HepG2 (cell line): ENCODE data around the gene FAM118A. TPM values are rescaled to one million over a fixed set of nuclear protein-coding genes. Genes with fewer than 3 reads are reported as not detected.

ENCODE experiments used
- ATAC-seq: fragments of 200-7000 bp; cut with Tn5 transposase; 3 replicates; pipeline ENCODE4 v1.9.1; 2020; ENCODE audit warnings: mild to moderate bottlenecking, moderate library complexity
- BruUV-seq: library from RNA; stranded (reverse); fragments of 400-500 nt; replicated peaks from 2 replicates; lab custom pipeline; 2021; lab: Mats Ljungman, UMichigan
- CTCF ChIA-PET: fragments of 300-600 bp; formaldehyde crosslinking; extraction: SDS; loops from one replicate; lab custom pipeline; 2021; ENCODE audit warnings: low total read pairs, inconsistent platforms, low intra/inter-chr PET ratio; lab: Yijun Ruan, JAX
- POLR2A ChIA-PET: fragments of 350-600 bp; sonication (Branson Sonifier 250); formaldehyde crosslinking; loops from one replicate; lab custom pipeline; 2020; ENCODE audit warnings: antibody characterized with exemption, inconsistent platforms; lab: Yijun Ruan, JAX
- DNase-seq: peaks from one replicate; pipeline ENCODE4 v3.0.0-alpha.2; 2015; ENCODE audit warnings: low spot score
- FAIRE-seq: peaks from 3 replicates; lab custom pipeline; 2011; peaks lifted over from hg19 to GRCh38; lab: Jason Lieb, UNC
- H2AFZ ChIP-seq: one replicate; pipeline ENCODE4 v1.6.1; 2011; ENCODE audit warnings: low read length, inconsistent platforms
- H3K27ac ChIP-seq: fragments of 300-600 bp; 3 replicates; pipeline ENCODE4 v1.8.0; 2011; ENCODE audit warnings: mixed run types, mild to moderate bottlenecking, mixed read lengths, low read length, inconsistent platforms; ENCODE audit not compliant: insufficient read depth; ENCODE audit errors: extremely low read length
- H3K27me3 ChIP-seq, 2 experiments: fragments of 200-600 bp in 1 of 2; 2 replicates in 1 of 2; 3 replicates in 1 of 2; pipeline versions ENCODE4 v1.6.0 to v1.8.0; 2011; ENCODE audit warnings: low read length in 2 of 2, mild to moderate bottlenecking in 2 of 2, moderate library complexity in 2 of 2, inconsistent platforms in 1 of 2; ENCODE audit not compliant: insufficient read depth in 2 of 2, control insufficient read depth in 1 of 2
- H3K36me3 ChIP-seq, 2 experiments: fragments of 200-600 bp in 1 of 2; replicated peaks in 1 of 2; 2 replicates in 1 of 2; 3 replicates in 1 of 2; pipeline versions ENCODE4 v1.5.1 to v1.8.0; 2011; ENCODE audit warnings: low read length in 2 of 2, inconsistent platforms in 1 of 2; ENCODE audit not compliant: insufficient read depth in 2 of 2, control insufficient read depth in 1 of 2
- H3K4me1 ChIP-seq: 2 replicates; pipeline ENCODE4 v1.5.1; 2012; ENCODE audit warnings: low read length, inconsistent platforms; ENCODE audit not compliant: insufficient read depth
- H3K4me2 ChIP-seq: 2 replicates; pipeline ENCODE4 v1.6.0; 2011; ENCODE audit warnings: low read depth, low read length, inconsistent platforms
- H3K4me3 ChIP-seq, 3 experiments: fragments of 200-600 bp in 1 of 3; sonication (generic), shearing (Covaris generic) in 1 of 3; replicated peaks in 1 of 3; 2 replicates each; pipeline ENCODE4 v1.5.1; 2011 to 2016; ENCODE audit warnings: low read length in 3 of 3, inconsistent platforms in 2 of 3, low read depth in 2 of 3, mild to moderate bottlenecking in 2 of 3, control low read depth in 1 of 3, mixed read lengths in 1 of 3; ENCODE audit not compliant: insufficient read depth in 1 of 3
- H3K79me2 ChIP-seq: one replicate; pipeline ENCODE4 v1.6.1; 2011; ENCODE audit warnings: low read length, inconsistent platforms; ENCODE audit not compliant: insufficient read depth
- H3K9ac ChIP-seq: 2 replicates; pipeline ENCODE4 v1.6.0; 2011; ENCODE audit warnings: mild to moderate bottlenecking, low read depth, low read length, inconsistent platforms; ENCODE audit not compliant: insufficient read depth
- H3K9me3 ChIP-seq: 2 replicates; pipeline ENCODE4 v1.5.1; 2012; ENCODE audit warnings: mild to moderate bottlenecking, low read length
- H4K20me1 ChIP-seq: 2 replicates; pipeline ENCODE4 v1.6.0; 2011; ENCODE audit warnings: inconsistent platforms, mild to moderate bottlenecking, low read length, moderate library complexity; ENCODE audit not compliant: insufficient read depth
- ATF7 ChIP-seq, 2 experiments: fragments of 450-650 bp in 1 of 2; sonication (generic) in 1 of 2; formaldehyde crosslinking in 1 of 2; IDR thresholded peaks; 2 replicates each; pipeline versions ENCODE4 v1.4.0 to v1.6.1; 2016 to 2020; ENCODE audit warnings: antibody characterized with exemption in 1 of 2, mild to moderate bottlenecking in 1 of 2, missing genetic modification reagents in 1 of 2
- CTCF ChIP-seq: sonication (generic); formaldehyde crosslinking; IDR thresholded peaks from 2 replicates; pipeline ENCODE4 v1.5.0; 2020; ENCODE audit warnings: mild to moderate bottlenecking, missing genetic modification reagents, moderate library complexity
- GLI4 ChIP-seq: sonication (generic); formaldehyde crosslinking; IDR thresholded peaks from 2 replicates; pipeline ENCODE4 v1.5.1; 2020; ENCODE audit warnings: missing genetic modification reagents, mild to moderate bottlenecking, moderate library complexity, borderline replicate concordance
- HMG20B ChIP-seq: conservative IDR thresholded peaks from 2 replicates; pipeline ENCODE4 v1.6.1; 2016; ENCODE audit warnings: missing genetic modification reagents, missing compliant biosample characterization
- NAIF1 ChIP-seq: sonication (generic); formaldehyde crosslinking; IDR thresholded peaks from 2 replicates; pipeline ENCODE4 v1.5.0; 2020; ENCODE audit warnings: mild to moderate bottlenecking, missing genetic modification reagents, borderline replicate concordance
- NFE2L2 ChIP-seq: fragments of 150-350 bp; IDR thresholded peaks from 2 replicates; pipeline ENCODE4 v1.6.1; 2014; ENCODE audit warnings: low read length
- NFIC ChIP-seq: IDR thresholded peaks from 2 replicates; pipeline ENCODE4 v1.6.1; 2012; ENCODE audit warnings: mild to moderate bottlenecking, low read length, inconsistent platforms
- PHF8 ChIP-seq: sonication (generic); formaldehyde crosslinking; IDR thresholded peaks from 2 replicates; pipeline ENCODE4 v1.5.0; 2020; ENCODE audit warnings: missing genetic modification reagents
- POLR2AphosphoS5 ChIP-seq: IDR thresholded peaks from 2 replicates; pipeline ENCODE4 v1.6.1; 2012; ENCODE audit warnings: low read depth, low read length
- RARA ChIP-seq: IDR thresholded peaks from 2 replicates; pipeline ENCODE4 v1.6.1; 2016; ENCODE audit warnings: missing genetic modification reagents, missing compliant biosample characterization
- SIN3B ChIP-seq: fragments of 150-350 bp; IDR thresholded peaks from 2 replicates; pipeline ENCODE4 v1.6.1; 2014; ENCODE audit warnings: low read length
- SRSF1 ChIP-seq: fragments of 200-400 bp; formaldehyde crosslinking; optimal IDR thresholded peaks from 2 replicates; pipeline ENCODE3; 2017; ENCODE audit warnings: mild to moderate bottlenecking, low read depth, low read length, moderate library complexity
- ZFP1 ChIP-seq: IDR thresholded peaks from 2 replicates; pipeline ENCODE4 v1.6.1; 2016
- ZNF143 ChIP-seq: sonication (generic); formaldehyde crosslinking; IDR thresholded peaks from 2 replicates; pipeline ENCODE4 v1.4.0; 2020; ENCODE audit warnings: missing genetic modification reagents
- ZNF501 ChIP-seq: sonication (generic); formaldehyde crosslinking; IDR thresholded peaks from 2 replicates; pipeline ENCODE4 v1.5.1; 2020; ENCODE audit warnings: mild to moderate bottlenecking, moderate library complexity, missing genetic modification reagents
- ZNF572 ChIP-seq: sonication (generic); formaldehyde crosslinking; IDR thresholded peaks from 2 replicates; pipeline ENCODE4 v1.5.1; 2020; ENCODE audit warnings: mild to moderate bottlenecking, missing genetic modification reagents
- WGBS: methylation state at CpG from one replicate; pipeline ENCODE4 v1.1.6; 2017; ENCODE audit warnings: low lambda C conversion rate; 5-methylcytosine and 5-hydroxymethylcytosine counted together
- in situ Hi-C: cut with HindIII; loops from 2 replicates; pipeline ENCODE4 v1.10.0; 2017; ENCODE audit warnings: low pct_unique_long_range_greater_than_20kb; ENCODE audit not compliant: extremely low pct_ligation_motif_present
- intact Hi-C: fragments of 100-400 bp; cut with micrococcal nuclease; formaldehyde crosslinking; loops from one replicate; pipeline ENCODE4 v1.10.0; 2022; ENCODE audit not compliant: unreplicated experiment
- polyA plus RNA-seq, 8 experiments: library from polyadenylated mRNA; depleted of rRNA in 3 of 8; stranded (reverse) in 7 of 8; unstranded in 1 of 8; fragments of >200 nt; fragmentation: Illumina TruSeq in 4 of 8; extraction: Trizol in 4 of 8; gene quantifications; 2 replicates each; pipeline versions ENCODE4 v1.2.1 to v1.2.3, GENCODE V29; 2011 to 2016; ENCODE audit warnings: low read depth in 4 of 8, missing spikeins in 1 of 8, mixed read lengths in 1 of 8; ENCODE audit not compliant: insufficient read depth in 1 of 8
- total RNA-seq, 5 experiments: library from RNA; depleted of rRNA; stranded (reverse); fragments of >200 nt; fragmentation: Illumina TruSeq; extraction: Trizol; gene quantifications; 2 replicates each; pipeline ENCODE4 v1.2.3, GENCODE V29; 2016; ENCODE audit warnings: low read depth in 1 of 5
- TF ChIP-seq, protein P1 (sequence below): sonication (generic); formaldehyde crosslinking; IDR thresholded peaks from 2 replicates; pipeline ENCODE4 v1.9.0; 2022; ENCODE audit warnings: missing genetic modification reagents, mild to moderate bottlenecking, borderline replicate concordance

FAM118A gene
- total and polyA plus RNA-seq, 2 of the 13 experiments (the other 11 are each of a cell fraction or from before 2014, with no cell fraction given): 36.7 to 48.2 TPM

DNA sequence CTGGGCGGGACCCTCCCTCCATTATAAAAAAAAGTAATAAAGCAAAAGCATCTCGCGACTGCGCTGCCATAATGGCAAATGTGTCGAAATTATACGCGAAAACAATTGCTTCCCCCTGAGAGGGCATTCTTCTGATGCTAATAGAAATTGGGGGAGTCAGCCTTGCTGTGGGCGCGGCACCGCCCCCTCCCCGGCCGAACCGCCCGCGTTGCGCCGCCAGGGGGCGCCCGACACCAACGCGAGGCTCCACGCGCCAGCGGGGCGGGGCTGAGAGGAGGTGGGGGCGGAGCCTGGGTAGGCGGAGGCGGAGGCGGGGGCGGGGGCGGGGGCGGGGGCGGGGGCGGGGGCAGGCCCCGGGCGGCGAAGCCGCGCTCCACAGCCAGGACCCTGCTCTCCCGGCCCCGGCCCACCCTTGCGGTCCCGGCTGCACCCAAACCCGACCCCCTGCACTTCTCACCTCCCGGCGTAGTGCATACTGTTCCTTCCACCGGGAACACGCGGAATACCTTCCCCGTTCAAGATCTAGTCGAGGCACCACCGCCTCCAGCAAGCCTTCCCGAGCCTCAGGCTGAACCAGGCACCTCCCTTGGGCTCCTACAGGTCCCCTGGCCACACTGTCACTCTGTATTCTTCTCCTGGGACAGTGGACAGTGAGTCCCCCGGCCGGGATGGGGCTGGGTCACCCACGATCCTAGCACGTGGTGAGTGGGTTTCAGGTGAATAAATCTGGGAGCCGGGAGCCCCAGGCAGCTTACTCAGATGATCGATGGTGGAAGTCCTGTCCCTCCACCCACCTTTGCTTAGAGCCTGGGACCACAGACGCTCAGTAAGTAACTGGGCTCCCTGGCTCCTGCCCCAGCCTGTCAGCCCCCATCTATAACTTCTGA, 40.5 kb upstream of the FAM118A start:
- Histone ChIP-seq H3K36me3 (no peaks in the 10 kb centered on the region), H3K27ac (peak overlapping the region; percentile 72), H3K4me1 (peaks cover 49% of the 10 kb centered on the region), H3K79me2 (peaks cover 16% of the 10 kb centered on the region), H3K9me3 (no peaks in the 10 kb centered on the region), H4K20me1 (no peaks in the 10 kb centered on the region), H3K4me3 (peak overlapping the region; percentile 81 to 90 (median 85)), H2AFZ (no peak overlapping the region), H3K9ac (peak overlapping the region; percentile 83), H3K27me3 (no peaks in the 10 kb centered on the region), H3K4me2 (peak overlapping the region; percentile 99)
- ChIA-PET CTCF (interaction anchor here (1.1 to 2.5 kb wide), 5 partner anchors 17 to 285 kb away, joined by 3 to 22 read pairs (median 6); no protein-coding TSS in a partner anchor), POLR2A (interaction anchor here (0.9 to 1.4 kb wide), 4 partner anchors 11 to 48 kb away, joined by 3 to 5 read pairs (median 4); no protein-coding TSS in a partner anchor)
- no peak for FAIRE-seq
- BruUV-seq: no TSS peak
- no peak for DNase-seq
- WGBS: under 1% methylated on average over 23 of the region's 60 CpGs
- in situ Hi-C loops: loop anchor here (5.0 kb wide), 2 partner anchors 163 to 283 kb away; no protein-coding TSS in a partner anchor
- ATAC-seq: peak; percentile 38
- intact Hi-C loops: loop anchor here (1.0 to 10.0 kb wide), 4 partner anchors 42 to 286 kb away; no protein-coding TSS in a partner anchor
- TF ChIP-seq HMG20B (CRISPR knock-in tag): no peak
- TF ChIP-seq ZNF501 (CRISPR knock-in tag): no peak
- TF ChIP-seq SIN3B: peak; percentile 27; the same call in 1 of the 2 replicates
- TF ChIP-seq ZNF572 (CRISPR knock-in tag): no peak
- no peak for TF ChIP-seq NFIC
- TF ChIP-seq CTCF (CRISPR knock-in tag): peak; percentile 84
- TF ChIP-seq NFE2L2: no peak
- no peak for TF ChIP-seq ZNF143
- TF ChIP-seq ATF7 (IDR thresholded peaks at IDR 0.05): no peak
- TF ChIP-seq ATF7 (CRISPR knock-in tag; IDR thresholded peaks at IDR 0.05): no peak
- TF ChIP-seq, protein P1, sequence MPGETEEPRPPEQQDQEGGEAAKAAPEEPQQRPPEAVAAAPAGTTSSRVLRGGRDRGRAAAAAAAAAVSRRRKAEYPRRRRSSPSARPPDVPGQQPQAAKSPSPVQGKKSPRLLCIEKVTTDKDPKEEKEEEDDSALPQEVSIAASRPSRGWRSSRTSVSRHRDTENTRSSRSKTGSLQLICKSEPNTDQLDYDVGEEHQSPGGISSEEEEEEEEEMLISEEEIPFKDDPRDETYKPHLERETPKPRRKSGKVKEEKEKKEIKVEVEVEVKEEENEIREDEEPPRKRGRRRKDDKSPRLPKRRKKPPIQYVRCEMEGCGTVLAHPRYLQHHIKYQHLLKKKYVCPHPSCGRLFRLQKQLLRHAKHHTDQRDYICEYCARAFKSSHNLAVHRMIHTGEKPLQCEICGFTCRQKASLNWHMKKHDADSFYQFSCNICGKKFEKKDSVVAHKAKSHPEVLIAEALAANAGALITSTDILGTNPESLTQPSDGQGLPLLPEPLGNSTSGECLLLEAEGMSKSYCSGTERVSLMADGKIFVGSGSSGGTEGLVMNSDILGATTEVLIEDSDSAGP (CRISPR knock-in tag): peak; percentile 64; the same call in 1 of the 2 replicates
- TF ChIP-seq NAIF1 (CRISPR knock-in tag): no peak
- no peak for TF ChIP-seq SRSF1
- no peak for TF ChIP-seq ZFP1 (CRISPR knock-in tag)
- TF ChIP-seq PHF8: peak; percentile 46; the same call in 1 of the 2 replicates
- peak; percentile 68; the same call in 1 of the 2 replicates for TF ChIP-seq POLR2AphosphoS5
- TF ChIP-seq RARA: no peak
- TF ChIP-seq GLI4 (CRISPR knock-in tag): no peak
